Measurements from ENCODE around the gene PRKCB. TPM values are rescaled to one million over a fixed set of nuclear protein-coding genes. Genes with fewer than 3 reads are reported as not detected.

PRKCB gene
- total and polyA plus RNA-seq, 2 of the 8 experiments (the other 6 are each of a cell fraction or from before 2014, with no cell fraction given) = 7.1 to 12.1 TPM

DNA sequence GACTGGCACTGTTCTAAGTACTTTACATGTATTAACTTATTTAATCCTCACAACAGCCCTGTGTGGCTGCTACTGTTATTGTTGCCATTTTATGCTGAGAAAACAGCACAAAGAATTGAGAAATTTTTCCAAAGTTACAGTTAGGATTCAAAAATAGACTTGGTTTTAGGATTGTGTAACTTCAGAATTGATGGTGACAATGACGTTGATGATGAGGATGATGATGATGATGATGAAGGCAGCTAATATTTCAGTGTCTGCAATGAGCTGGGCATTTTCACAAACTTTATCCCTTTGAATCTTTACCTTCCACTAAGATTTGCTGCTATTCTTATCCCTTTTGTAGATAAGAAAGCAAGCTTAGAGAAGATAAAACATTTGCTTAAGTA is 22.1 kb downstream of the PRKCB start:
- Histone ChIP-seq H2BK12ac (ENCODE audit: low read depth, low read length) (no peak overlapping the region), H4K91ac (replicated peaks; ENCODE audit: insufficient read length, low read length) (no peak overlapping the region), H3K4ac (replicated peaks; ENCODE audit: insufficient read length, low read depth, low read length) (no peak overlapping the region), H2AK5ac (ENCODE audit: low read depth, low read length) (no peak overlapping the region), H2BK5ac (ENCODE audit: low read depth, low read length) (no peak overlapping the region), H3K18ac (ENCODE audit: extremely low read depth, low read length) (no peak overlapping the region), H3K56ac (replicated peaks; ENCODE audit: insufficient read length, low read depth, low read length) (no peak overlapping the region), H3K4me3 (ENCODE audit: extremely low read depth in 1 of 4, insufficient read depth in 2 of 4, low read depth in 3 of 4, low read length in 4 of 4) (no peak overlapping the region), H3K79me1 (ENCODE audit: low read depth, low read length) (no peaks in the 10 kb centered on the region), H3K23me2 (ENCODE audit: low read depth, low read length) (no peaks in the 10 kb centered on the region; the same call in 1 of the 2 replicates), H2AFZ (ENCODE audit: low read length) (no peak overlapping the region), H3K27ac (ENCODE audit: low read depth, low read length) (no peak overlapping the region), H3K36me3 (ENCODE audit: control insufficient read depth in 2 of 4, insufficient read depth in 4 of 4, low read length in 3 of 4) (no peaks in the 10 kb centered on the region; a peak in 2 of 8 replicates), H3K23ac (ENCODE audit: insufficient read length) (no peak overlapping the region), H3K27me3 (replicated peaks in 1 of 4; ENCODE audit: control insufficient read depth in 3 of 4, extremely low read depth in 1 of 4, insufficient read depth in 3 of 4, low read length in 3 of 4) (peaks cover 0 to 13% (median 6%) of the 10 kb centered on the region in 4 experiments; a peak in 4 of 7 replicates), H3K4me1 (replicated peaks in 1 of 4; ENCODE audit: control insufficient read depth in 3 of 4, insufficient read depth in 4 of 4, low read length in 3 of 4) (peaks cover 0 to 8% (median 3%) of the 10 kb centered on the region in 4 experiments; a peak in 2 of 7 replicates), H4K8ac (ENCODE audit: extremely low read depth, insufficient read depth, low read length) (no peak overlapping the region), H3K4me2 (ENCODE audit: insufficient read depth in 1 of 2, low read depth in 2 of 2, low read length in 2 of 2) (no peak overlapping the region), H4K20me1 (replicated peaks in 1 of 2; ENCODE audit: control insufficient read depth in 1 of 2, insufficient read depth in 2 of 2, low read length in 2 of 2) (peaks cover 0 to 3% of the 10 kb centered on the region in 2 experiments), H4K5ac (ENCODE audit: insufficient read length, low read depth, low read length) (no peak overlapping the region), H3K9ac (replicated peaks in 1 of 4; ENCODE audit: extremely low read depth in 1 of 4, low read depth in 3 of 4, low read length in 3 of 4) (no peak overlapping the region), H3K9me3 (ENCODE audit: insufficient read depth in 2 of 2, low read depth in 1 of 2, low read length in 1 of 2) (no peaks in the 10 kb centered on the region), H2BK20ac (ENCODE audit: low read length) (no peak overlapping the region), H3K79me2 (ENCODE audit: control insufficient read depth in 1 of 2, insufficient read depth in 2 of 2, low read length in 2 of 2) (no peaks in the 10 kb centered on the region), H3K14ac (ENCODE audit: insufficient read length) (no peak overlapping the region), H2BK120ac (replicated peaks; ENCODE audit: low read depth, low read length) (no peak overlapping the region), H2BK15ac (ENCODE audit: low read length) (no peak overlapping the region)
- WGBS, 2 experiments (ENCODE audit: extremely low coverage in 1 of 2, insufficient coverage in 1 of 2, insufficient read length in 1 of 2, insufficient replicate concordance in 2 of 2, low coverage in 1 of 2, low lambda C conversion rate in 2 of 2, missing lambda C conversion rate in 1 of 2) = 89% methylated on average over 1 of the region's 1 CpG; no CpG with 5 or more reads in 1 of the 2 experiments
- ChIA-PET POLR2A (ENCODE audit: partially characterized antibody) (interaction anchor here (1.3 kb wide), 1 partner anchor 34 kb away, joined by 3 read pairs; no protein-coding TSS in a partner anchor), CTCF (ENCODE audit: partially characterized antibody) (interaction anchor here (1.0 to 4.8 kb wide), 2 partner anchors 20 to 105 kb away, joined by 3 to 19 read pairs; no protein-coding TSS in a partner anchor)
- DNase-seq (ENCODE audit: low read depth in 1 of 2, low spot score in 2 of 2) (no peak), FAIRE-seq (no peak)
- no peak for TF ChIP-seq CHD1 (IDR thresholded peaks at IDR 0.05; ENCODE audit: low read depth, low read length)
- TF ChIP-seq SIN3A (conservative IDR thresholded peaks at IDR 0.05 in 1 of 2, IDR thresholded peaks at IDR 0.05 in 1 of 2; ENCODE audit: low read depth in 1 of 2, low read length in 2 of 2) = no peak
- TF ChIP-seq EGR1 (IDR thresholded peaks at IDR 0.05; ENCODE audit: borderline replicate concordance, low read depth, low read length) = no peak
- no peak for TF ChIP-seq BRCA1 (IDR thresholded peaks at IDR 0.05; ENCODE audit: low read depth, low read length)
- TF ChIP-seq SP4 (IDR thresholded peaks at IDR 0.05; ENCODE audit: low read length) = no peak
- no peak for TF ChIP-seq GTF2F1 (IDR thresholded peaks at IDR 0.05; ENCODE audit: borderline replicate concordance, low read depth, low read length)
- no peak for TF ChIP-seq TAF7 (optimal IDR thresholded peaks at IDR 0.05; ENCODE audit: borderline replicate concordance, low read depth, low read length)
- TF ChIP-seq POU5F1 (IDR thresholded peaks at IDR 0.05; ENCODE audit: low read depth, low read length) = no peak
- no peak for TF ChIP-seq POLR2A (IDR thresholded peaks at IDR 0.05; ENCODE audit: control extremely low read depth in 1 of 2, low read depth in 2 of 2, low read length in 2 of 2)
- TF ChIP-seq GABPA (IDR thresholded peaks at IDR 0.05; ENCODE audit: borderline replicate concordance, insufficient read depth, low read length) = no peak
- no peak for TF ChIP-seq CBX5 (IDR thresholded peaks at IDR 0.05; ENCODE audit: low read depth, low read length)
- TF ChIP-seq, protein P1, sequence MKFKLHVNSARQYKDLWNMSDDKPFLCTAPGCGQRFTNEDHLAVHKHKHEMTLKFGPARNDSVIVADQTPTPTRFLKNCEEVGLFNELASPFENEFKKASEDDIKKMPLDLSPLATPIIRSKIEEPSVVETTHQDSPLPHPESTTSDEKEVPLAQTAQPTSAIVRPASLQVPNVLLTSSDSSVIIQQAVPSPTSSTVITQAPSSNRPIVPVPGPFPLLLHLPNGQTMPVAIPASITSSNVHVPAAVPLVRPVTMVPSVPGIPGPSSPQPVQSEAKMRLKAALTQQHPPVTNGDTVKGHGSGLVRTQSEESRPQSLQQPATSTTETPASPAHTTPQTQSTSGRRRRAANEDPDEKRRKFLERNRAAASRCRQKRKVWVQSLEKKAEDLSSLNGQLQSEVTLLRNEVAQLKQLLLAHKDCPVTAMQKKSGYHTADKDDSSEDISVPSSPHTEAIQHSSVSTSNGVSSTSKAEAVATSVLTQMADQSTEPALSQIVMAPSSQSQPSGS (IDR thresholded peaks at IDR 0.05; ENCODE audit: low read length) = no peak
- no peak for TF ChIP-seq SIRT6 (IDR thresholded peaks at IDR 0.05; ENCODE audit: low read length)
